ENCODE data around the gene GCM1.

The GCM1 gene

GRCh38 chr6:53112404-53112803 is 36.2 kb downstream of the GCM1 start:
- Histone ChIP-seq H3K9me2 (replicated peaks; ENCODE audit: control insufficient read depth, low read length) (no peaks in the 10 kb centered on the region), H3K27ac (ENCODE audit: low read depth, low read length) (no peak overlapping the region), H3K79me2 (ENCODE audit: control insufficient read depth, low read length) (no peaks in the 10 kb centered on the region), H3K9me3 (ENCODE audit: control insufficient read depth, insufficient read depth, low read length) (no peaks in the 10 kb centered on the region), H3K36me3 (ENCODE audit: control insufficient read depth, low read length) (no peaks in the 10 kb centered on the region), H3K4me2 (ENCODE audit: low read length) (no peak overlapping the region), H3F3A (ENCODE audit: control insufficient read depth, insufficient read depth) (no peaks in the 10 kb centered on the region), H3K4me3 (ENCODE audit: low read length) (no peak overlapping the region), H3K27me3 (ENCODE audit: control insufficient read depth, low read length) (peaks cover 3% of the 10 kb centered on the region; the same call in 1 of the 2 replicates), H4K20me1 (ENCODE audit: control insufficient read depth, insufficient read depth, low read depth, low read length) (no peaks in the 10 kb centered on the region), H3K4me1 (ENCODE audit: control insufficient read depth, low read length) (no peaks in the 10 kb centered on the region)
- TF ChIP-seq EZH2phosphoT487 (IDR thresholded peaks at IDR 0.05; ENCODE audit: borderline replicate concordance, low read length) = no peak
- TF ChIP-seq CTCF (IDR thresholded peaks at IDR 0.05; ENCODE audit: low read depth, low read length, poor library complexity, severe bottlenecking) = no peak

GRCh38 chr6:53111865-53112264 is 36.8 kb downstream of the GCM1 start:
- Histone ChIP-seq H3K9me2 (replicated peaks; ENCODE audit: control insufficient read depth, low read length) (no peaks in the 10 kb centered on the region), H3F3A (ENCODE audit: control insufficient read depth, insufficient read depth) (no peaks in the 10 kb centered on the region), H3K79me2 (ENCODE audit: control insufficient read depth, low read length) (no peaks in the 10 kb centered on the region), H3K36me3 (ENCODE audit: control insufficient read depth, low read length) (no peaks in the 10 kb centered on the region), H3K9me3 (ENCODE audit: control insufficient read depth, insufficient read depth, low read length) (no peaks in the 10 kb centered on the region), H3K4me1 (ENCODE audit: control insufficient read depth, low read length) (no peaks in the 10 kb centered on the region), H3K4me2 (ENCODE audit: low read length) (no peak overlapping the region), H3K27ac (ENCODE audit: low read depth, low read length) (no peak overlapping the region), H4K20me1 (ENCODE audit: control insufficient read depth, insufficient read depth, low read depth, low read length) (no peaks in the 10 kb centered on the region), H3K27me3 (ENCODE audit: control insufficient read depth, low read length) (peaks cover 3% of the 10 kb centered on the region; the same call in 1 of the 2 replicates), H3K4me3 (ENCODE audit: low read length) (no peak overlapping the region)
- TF ChIP-seq CTCF (IDR thresholded peaks at IDR 0.05; ENCODE audit: low read depth, low read length, poor library complexity, severe bottlenecking) = no peak
- no peak for TF ChIP-seq EZH2phosphoT487 (IDR thresholded peaks at IDR 0.05; ENCODE audit: borderline replicate concordance, low read length)

GRCh38 chr6:53109612-53110011 is 39.0 kb downstream of the GCM1 start:
- peaks cover 3% of the 10 kb centered on the region; the same call in 1 of the 2 replicates for H3K27me3 ChIP-seq (ENCODE audit: control insufficient read depth, low read length)
- H3K79me2 ChIP-seq (ENCODE audit: control insufficient read depth, low read length) = no peaks in the 10 kb centered on the region
- no peaks in the 10 kb centered on the region for H4K20me1 ChIP-seq (ENCODE audit: control insufficient read depth, insufficient read depth, low read depth, low read length)
- H3K9me3 ChIP-seq (ENCODE audit: control insufficient read depth, insufficient read depth, low read length) = no peaks in the 10 kb centered on the region
- H3F3A ChIP-seq (ENCODE audit: control insufficient read depth, insufficient read depth) = no peaks in the 10 kb centered on the region
- H3K4me2 ChIP-seq (ENCODE audit: low read length) = no peak overlapping the region
- TF ChIP-seq CTCF (IDR thresholded peaks at IDR 0.05; ENCODE audit: low read depth, low read length, poor library complexity, severe bottlenecking) (no peak), EZH2phosphoT487 (IDR thresholded peaks at IDR 0.05; ENCODE audit: borderline replicate concordance, low read length) (no peak)
- H3K9me2 ChIP-seq (replicated peaks; ENCODE audit: control insufficient read depth, low read length) = no peaks in the 10 kb centered on the region
- no peaks in the 10 kb centered on the region for H3K4me1 ChIP-seq (ENCODE audit: control insufficient read depth, low read length)
- H3K27ac ChIP-seq (ENCODE audit: low read depth, low read length) = no peak overlapping the region
- H3K36me3 ChIP-seq (ENCODE audit: control insufficient read depth, low read length) = no peaks in the 10 kb centered on the region
- H3K4me3 ChIP-seq (ENCODE audit: low read length) = no peak overlapping the region
